22Rv1 (cell line): Measurements from ENCODE around the gene FGFR3.

Source experiments
- CTCF ChIP-seq: fragments of 450-650 bp; IDR thresholded peaks from 2 replicates; pipeline ENCODE4 v1.5.1; 2017; ENCODE audit warnings: mild to moderate bottlenecking
- ZFX ChIP-seq: fragments of 450-650 bp; IDR thresholded peaks from 2 replicates; pipeline ENCODE4 v1.6.1; 2017; ENCODE audit warnings: antibody characterized with exemption, borderline replicate concordance

DNA sequence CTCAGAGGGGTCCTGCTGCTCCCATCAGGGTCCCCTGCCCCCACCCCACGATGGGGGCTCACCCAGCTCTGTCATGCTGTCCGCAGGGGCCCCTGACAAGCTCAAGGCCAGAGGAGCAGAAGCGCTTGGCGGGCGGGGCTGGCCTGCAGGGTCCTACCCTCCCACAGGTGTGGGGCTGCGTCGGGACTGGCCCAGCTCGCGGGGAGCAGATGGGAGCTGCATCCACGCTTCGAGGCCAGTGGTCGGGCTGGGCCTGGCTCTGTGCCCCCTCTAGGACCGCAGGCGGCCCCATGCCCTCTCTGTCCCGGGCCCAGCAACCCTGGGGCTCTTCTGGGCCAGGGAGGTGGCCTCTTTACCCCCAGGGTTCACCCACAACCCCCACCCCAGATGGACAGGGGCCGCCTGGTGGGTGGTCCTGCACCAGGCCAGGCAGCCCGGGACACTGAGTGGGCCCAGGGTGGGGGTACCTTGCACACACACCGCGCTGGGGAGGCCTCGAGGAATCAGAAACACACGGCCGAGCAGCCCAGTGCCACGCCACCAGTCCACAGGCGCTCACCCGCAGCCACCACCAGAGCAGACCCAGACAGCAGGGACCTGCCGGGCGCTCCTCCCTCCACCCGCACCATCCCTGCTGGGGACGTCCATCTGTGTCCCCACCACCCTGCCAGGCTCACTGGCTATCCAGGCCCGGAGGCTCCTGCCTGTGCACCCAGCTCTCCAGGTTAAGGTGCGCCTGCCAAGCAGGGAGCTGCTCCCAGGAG lies 41.8 kb upstream of the FGFR3 start:
- TF ChIP-seq CTCF (no peak), ZFX (no peak)
